ENCODE results near the gene IQGAP3. TPM values are rescaled to one million over a fixed set of nuclear protein-coding genes. Genes with fewer than 3 reads are reported as not detected.
A peak's percentile ranks its signal among the peaks of the same experiment; 100 is the strongest.
"Not testable (repeated sequence)": the region's sequence is repeated elsewhere in the genome, so short reads cannot be mapped to it uniquely, and the experiment has no call there.

IQGAP3 gene
- total RNA-seq, result 5.3 TPM
- polyA plus RNA-seq (ENCODE audit: insufficient read depth in 1 of 8, insufficient read length in 8 of 8, low replicate concordance in 1 of 8), result 10 to 100 TPM in 2 of 8 donors, 1 to 10 TPM in 6; 5.7 to 11.8 (median 8.7) TPM
- long read RNA-seq, donor 1, result 0 reads
- long read RNA-seq, donor 2, result 0 reads
- long read RNA-seq, donor 3, result 0 reads
- long read RNA-seq, donor 4, result 0 reads
- long read RNA-seq, donor 5, result 0 reads
- long read RNA-seq, donor 6, result 0 reads
- long read RNA-seq, donor 7, result 0 reads
- long read RNA-seq, donor 8, result 0 reads
- long read RNA-seq, donor 9, result 0 reads
- long read RNA-seq, donor 10, result 0 reads
- long read RNA-seq, donor 11, partial matches to known transcripts, result 11 of 11 reads
- long read RNA-seq, donor 11, other reads (novel, unspliced or antisense), result 0 of 11 reads

- peaks cover 5% of the 10 kb centered on the region for H3K36me3 ChIP-seq (ENCODE audit: control insufficient read depth, insufficient read depth, low read length)
- H3K4me1 ChIP-seq (ENCODE audit: control insufficient read depth, insufficient read depth, low read length), result peaks cover 8% of the 10 kb centered on the region
- peak; percentile 91 for DNase-seq
- H3K9me3 ChIP-seq (replicated peaks; ENCODE audit: control insufficient read depth, low read depth, low read length), result no peaks in the 10 kb centered on the region
- WGBS (ENCODE audit: insufficient coverage), result 0% methylated on average over 38 of the region's 38 CpGs
- H3K27ac ChIP-seq (ENCODE audit: low read length), result no peak within 1 kb of the TSS
- H3K27me3 ChIP-seq (ENCODE audit: control insufficient read depth, insufficient read depth, low read length), result peaks cover 9% of the 10 kb centered on the region
- H3K4me3 ChIP-seq (ENCODE audit: low read length), result peak within 1 kb of the TSS; percentile 51
Observed at GRCh38 chr1:156571919-156572662, at the start of gene IQGAP3. Gene IQGAP3, minus strand, starts transcription at chr1:156572565. Its CDS starts 36 bp downstream, at chr1:156572529.

GRCh38 chr1:156619582-156619955, 47.2 kb upstream of the IQGAP3 start:
- no peak overlapping the region for H3K27ac ChIP-seq (ENCODE audit: low read length)
- H3K27me3 ChIP-seq (ENCODE audit: control insufficient read depth, insufficient read depth, low read length), result peaks cover 59% of the 10 kb centered on the region
- no peaks in the 10 kb centered on the region for H3K36me3 ChIP-seq (ENCODE audit: control insufficient read depth, insufficient read depth, low read length)
- H3K9me3 ChIP-seq (replicated peaks; ENCODE audit: control insufficient read depth, low read depth, low read length), result no peaks in the 10 kb centered on the region
- no peak overlapping the region for H3K4me3 ChIP-seq (ENCODE audit: low read length)
- 10% methylated on average over 2 of the region's 6 CpGs for WGBS (ENCODE audit: insufficient coverage)
- DNase-seq, result no peak
- peaks cover 10% of the 10 kb centered on the region for H3K4me1 ChIP-seq (ENCODE audit: control insufficient read depth, insufficient read depth, low read length)

- WGBS (ENCODE audit: insufficient coverage), result 6% methylated on average over 3 of the region's 7 CpGs
- H3K36me3 ChIP-seq (ENCODE audit: control insufficient read depth, insufficient read depth, low read length), result no peaks in the 10 kb centered on the region
- H3K27ac ChIP-seq (ENCODE audit: low read length), result no peak within 1 kb of the TSS
- H3K27me3 ChIP-seq (ENCODE audit: control insufficient read depth, insufficient read depth, low read length), result peaks cover 54% of the 10 kb centered on the region
- H3K4me3 ChIP-seq (ENCODE audit: low read length), result no peak within 1 kb of the TSS
- H3K4me1 ChIP-seq (ENCODE audit: control insufficient read depth, insufficient read depth, low read length), result peaks cover 6% of the 10 kb centered on the region
- no peaks in the 10 kb centered on the region for H3K9me3 ChIP-seq (replicated peaks; ENCODE audit: control insufficient read depth, low read depth, low read length)
- no peak for DNase-seq
Observed at GRCh38 chr1:156618853-156619581, 46.7 kb upstream of the IQGAP3 start, which contains the start of gene HAPLN2. Gene HAPLN2, plus strand, starts transcription at chr1:156619415. Its CDS starts 4,076 bp downstream, at chr1:156623491.

GRCh38 chr1:156616463-156616862, 44.1 kb upstream of the IQGAP3 start:
- WGBS (ENCODE audit: insufficient coverage), result 0% methylated on average over 1 of the region's 5 CpGs
- DNase-seq, result peak; percentile 65
- no peaks in the 10 kb centered on the region for H3K9me3 ChIP-seq (replicated peaks; ENCODE audit: control insufficient read depth, low read depth, low read length)
- H3K27ac ChIP-seq (ENCODE audit: low read length), result no peak overlapping the region
- H3K27me3 ChIP-seq (ENCODE audit: control insufficient read depth, insufficient read depth, low read length), result peaks cover 33% of the 10 kb centered on the region
- H3K36me3 ChIP-seq (ENCODE audit: control insufficient read depth, insufficient read depth, low read length), result no peaks in the 10 kb centered on the region
- H3K4me1 ChIP-seq (ENCODE audit: control insufficient read depth, insufficient read depth, low read length), result peaks cover 2% of the 10 kb centered on the region
- no peak overlapping the region for H3K4me3 ChIP-seq (ENCODE audit: low read length)

- no CpG with 5 or more reads among the region's 4 CpGs for WGBS (ENCODE audit: insufficient coverage)
- Histone ChIP-seq H3K27me3 (ENCODE audit: control insufficient read depth, insufficient read depth, low read length) (peaks cover 28% of the 10 kb centered on the region), H3K4me1 (ENCODE audit: control insufficient read depth, insufficient read depth, low read length) (peaks cover 2% of the 10 kb centered on the region), H3K36me3 (ENCODE audit: control insufficient read depth, insufficient read depth, low read length) (no peaks in the 10 kb centered on the region), H3K4me3 (ENCODE audit: low read length) (no peak overlapping the region), H3K27ac (ENCODE audit: low read length) (peak overlapping the region; percentile 6), H3K9me3 (replicated peaks; ENCODE audit: control insufficient read depth, low read depth, low read length) (no peaks in the 10 kb centered on the region)
- no peak for DNase-seq
Observed at GRCh38 chr1:156615946-156616345, 43.6 kb upstream of the IQGAP3 start.

GRCh38 chr1:156612666-156613065, 40.3 kb upstream of the IQGAP3 start:
- Histone ChIP-seq H3K27me3 (ENCODE audit: control insufficient read depth, insufficient read depth, low read length) (peaks cover 16% of the 10 kb centered on the region), H3K4me1 (ENCODE audit: control insufficient read depth, insufficient read depth, low read length) (peaks cover 2% of the 10 kb centered on the region), H3K36me3 (ENCODE audit: control insufficient read depth, insufficient read depth, low read length) (no peaks in the 10 kb centered on the region), H3K4me3 (ENCODE audit: low read length) (no peak overlapping the region), H3K9me3 (replicated peaks; ENCODE audit: control insufficient read depth, low read depth, low read length) (no peaks in the 10 kb centered on the region), H3K27ac (ENCODE audit: low read length) (no peak overlapping the region)
- 7% methylated on average over 2 of the region's 3 CpGs for WGBS (ENCODE audit: insufficient coverage)
- no peak for DNase-seq

- not testable (repeated sequence) for H3K9me3 ChIP-seq (replicated peaks; ENCODE audit: control insufficient read depth, low read depth, low read length); H3K4me1 ChIP-seq (ENCODE audit: control insufficient read depth, insufficient read depth, low read length); H3K27ac ChIP-seq (ENCODE audit: low read length); H3K36me3 ChIP-seq (ENCODE audit: control insufficient read depth, insufficient read depth, low read length); H3K27me3 ChIP-seq (ENCODE audit: control insufficient read depth, insufficient read depth, low read length); H3K4me3 ChIP-seq (ENCODE audit: low read length); DNase-seq
- WGBS (ENCODE audit: insufficient coverage), result 92% methylated on average over 5 of the region's 9 CpGs
Observed at GRCh38 chr1:156610072-156610471, 37.7 kb upstream of the IQGAP3 start.

- no peak for DNase-seq
- no peak overlapping the region for H3K4me3 ChIP-seq (ENCODE audit: low read length)
- no peaks in the 10 kb centered on the region for H3K36me3 ChIP-seq (ENCODE audit: control insufficient read depth, insufficient read depth, low read length)
- WGBS (ENCODE audit: insufficient coverage), result 29% methylated on average over 6 of the region's 6 CpGs
- no peaks in the 10 kb centered on the region for H3K4me1 ChIP-seq (ENCODE audit: control insufficient read depth, insufficient read depth, low read length)
- H3K27me3 ChIP-seq (ENCODE audit: control insufficient read depth, insufficient read depth, low read length), result peaks cover 6% of the 10 kb centered on the region
- H3K9me3 ChIP-seq (replicated peaks; ENCODE audit: control insufficient read depth, low read depth, low read length), result no peaks in the 10 kb centered on the region
- H3K27ac ChIP-seq (ENCODE audit: low read length), result no peak overlapping the region
Observed at GRCh38 chr1:156608981-156609380, 36.6 kb upstream of the IQGAP3 start.

GRCh38 chr1:156608036-156608674, 35.8 kb upstream of the IQGAP3 start:
- 30% methylated on average over 1 of the region's 7 CpGs for WGBS (ENCODE audit: insufficient coverage)
- no peak overlapping the region for H3K4me3 ChIP-seq (ENCODE audit: low read length)
- no peak overlapping the region for H3K27ac ChIP-seq (ENCODE audit: low read length)
- DNase-seq, result peak; percentile 75
- H3K9me3 ChIP-seq (replicated peaks; ENCODE audit: control insufficient read depth, low read depth, low read length), result no peaks in the 10 kb centered on the region
- H3K4me1 ChIP-seq (ENCODE audit: control insufficient read depth, insufficient read depth, low read length), result no peaks in the 10 kb centered on the region
- peaks cover 6% of the 10 kb centered on the region for H3K27me3 ChIP-seq (ENCODE audit: control insufficient read depth, insufficient read depth, low read length)
- H3K36me3 ChIP-seq (ENCODE audit: control insufficient read depth, insufficient read depth, low read length), result no peaks in the 10 kb centered on the region
